ENCODE measurements around the gene RBKS.

The RBKS gene

GRCh38 chr2:27890146-27890923 is at the start of gene RBKS, which contains the start of gene BABAM2:
TSS of gene RBKS (minus strand) at chr2:27890387. CDS start at chr2:27890345, 42 bp downstream.
TSS of gene BABAM2 (plus strand) at chr2:27890729. CDS start at chr2:27894557, 3,828 bp downstream.
- peak; percentile 83 to 85 for DNase-seq

- no peak for DNase-seq
Observed at GRCh38 chr2:27935026-27935425, 44.8 kb upstream of the RBKS start.

GRCh38 chr2:27932396-27932795 is 42.2 kb upstream of the RBKS start:
- DNase-seq, result no peak

- no peak for DNase-seq
Observed at GRCh38 chr2:27931361-27931950, 41.3 kb upstream of the RBKS start.

GRCh38 chr2:27929916-27930486 is 39.8 kb upstream of the RBKS start:
- no peak for DNase-seq

- DNase-seq, result no peak
Observed at GRCh38 chr2:27925766-27926472, 35.7 kb upstream of the RBKS start.

- no peak for DNase-seq
Observed at GRCh38 chr2:27922842-27923241, 32.7 kb upstream of the RBKS start.

- DNase-seq, result no peak
Observed at GRCh38 chr2:27921880-27922547, 31.8 kb upstream of the RBKS start.

GRCh38 chr2:27921424-27921823 is 31.2 kb upstream of the RBKS start:
- DNase-seq, result no peak

- no peak for DNase-seq
Observed at GRCh38 chr2:27920148-27920885, 30.1 kb upstream of the RBKS start.

GRCh38 chr2:27916293-27916995 is 26.3 kb upstream of the RBKS start:
- DNase-seq, result no peak

- no peak for DNase-seq
Observed at GRCh38 chr2:27915874-27916273, 25.7 kb upstream of the RBKS start.

- DNase-seq, result no peak
Observed at GRCh38 chr2:27915191-27915590, 25.0 kb upstream of the RBKS start.

GRCh38 chr2:27914805-27915175 is 24.6 kb upstream of the RBKS start:
- no peak for DNase-seq

GRCh38 chr2:27914041-27914804 is 24.0 kb upstream of the RBKS start:
- DNase-seq, result no peak

GRCh38 chr2:27912512-27912911 is 22.3 kb upstream of the RBKS start:
- DNase-seq, result no peak

- DNase-seq, result no peak
Observed at GRCh38 chr2:27911458-27912210, 21.4 kb upstream of the RBKS start.

GRCh38 chr2:27909901-27910300 is 19.7 kb upstream of the RBKS start:
- DNase-seq, result no peak

- no peak for DNase-seq
Observed at GRCh38 chr2:27907547-27907946, 17.4 kb upstream of the RBKS start.

- DNase-seq, result no peak
Observed at GRCh38 chr2:27906074-27906473, 15.9 kb upstream of the RBKS start.

Data from activated CD4-positive, alpha-beta T cell treated with anti-CD3 and anti-CD28 coated beads, Interleukin-2, amount 50 U/mL, for 4 hours (primary cell).